Stimulated activated CD4-positive, alpha-beta T cell treated with anti-CD3 and anti-CD28 coated beads, Interleukin-15, amount 100 ng/mL, for 24 hours (primary cell): ENCODE results near the gene BPIFB2.
A peak's percentile ranks its signal among the peaks of the same experiment; 100 is the strongest.
"Not testable (repeated sequence)": the region's sequence is repeated elsewhere in the genome, so short reads cannot be mapped to it uniquely, and the experiment has no call there.

Experiments used
- DNase-seq: peaks from one replicate; pipeline ENCODE4 v3.0.0-alpha.2; 2020

The BPIFB2 gene

GRCh38 chr20:32970973-32971300 lies 36.6 kb upstream of the BPIFB2 start:
- peak; percentile 37 for DNase-seq

DNA sequence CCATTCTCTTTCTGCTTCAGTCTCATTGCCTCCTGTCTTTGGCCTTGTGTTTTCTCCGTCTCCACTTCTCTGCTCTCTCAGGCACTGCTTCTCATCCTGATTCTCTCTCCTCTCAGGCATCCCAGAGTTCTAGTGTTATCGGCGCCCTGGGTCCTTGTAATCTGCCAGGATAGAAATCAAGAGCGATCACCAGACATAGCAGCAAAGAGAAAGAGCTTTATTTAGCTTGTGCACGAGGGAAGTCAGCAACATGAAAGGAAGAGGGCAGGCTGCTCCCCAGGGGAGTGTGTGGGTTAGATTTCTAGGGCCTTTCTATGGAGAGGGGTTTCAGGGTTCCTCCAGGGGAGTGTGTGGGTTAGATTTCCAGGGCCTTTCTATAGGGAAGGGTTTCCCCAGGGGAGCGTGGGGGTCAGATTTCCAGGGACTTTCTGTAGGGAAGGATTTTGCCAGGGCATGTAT lies 35.8 kb upstream of the BPIFB2 start:
- peak; percentile 38 for DNase-seq

DNA sequence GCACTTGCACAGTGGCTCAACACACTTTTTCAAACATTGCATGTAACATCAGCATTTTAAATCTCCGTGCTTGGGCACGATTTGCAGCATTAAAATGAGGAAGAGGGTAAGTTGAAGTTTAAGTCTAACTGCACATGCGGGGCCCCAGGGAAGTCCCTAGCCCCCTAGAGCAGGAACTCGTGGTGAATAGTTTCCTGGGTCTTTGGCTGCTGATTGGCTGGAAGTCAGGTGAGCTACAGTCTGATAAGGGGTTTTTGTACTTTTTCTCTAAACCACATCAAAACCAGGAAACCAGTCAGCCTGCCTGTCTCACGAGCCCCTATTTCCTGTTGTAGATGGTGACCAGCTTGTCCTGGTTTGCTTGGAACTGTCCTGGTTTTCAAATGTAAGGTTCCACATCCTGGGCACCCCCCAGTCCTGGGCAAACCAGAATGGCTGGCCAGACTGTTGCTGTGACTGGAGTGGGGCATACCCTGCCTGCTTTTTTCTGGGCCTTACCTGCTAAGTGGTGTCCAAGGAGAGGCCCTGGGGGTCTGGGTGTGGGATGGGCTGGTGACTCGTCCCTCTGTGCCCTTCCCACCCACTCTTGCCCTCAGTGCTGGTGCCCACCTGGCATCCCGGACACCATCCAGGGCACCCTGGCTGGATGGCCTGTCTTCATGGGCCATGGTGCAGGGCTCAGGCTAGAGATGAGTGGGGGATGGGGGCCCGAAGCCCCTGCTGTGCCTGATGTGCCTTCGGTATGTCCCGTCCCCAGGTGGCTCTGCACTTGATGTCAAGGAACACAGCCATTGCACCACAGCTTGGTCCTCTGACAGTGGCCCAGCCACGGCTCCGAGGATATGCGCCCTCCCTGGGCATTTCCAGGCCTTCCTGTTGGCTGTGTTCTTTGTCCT lies 35.1 kb upstream of the BPIFB2 start:
- peak; percentile 85 for DNase-seq

DNA sequence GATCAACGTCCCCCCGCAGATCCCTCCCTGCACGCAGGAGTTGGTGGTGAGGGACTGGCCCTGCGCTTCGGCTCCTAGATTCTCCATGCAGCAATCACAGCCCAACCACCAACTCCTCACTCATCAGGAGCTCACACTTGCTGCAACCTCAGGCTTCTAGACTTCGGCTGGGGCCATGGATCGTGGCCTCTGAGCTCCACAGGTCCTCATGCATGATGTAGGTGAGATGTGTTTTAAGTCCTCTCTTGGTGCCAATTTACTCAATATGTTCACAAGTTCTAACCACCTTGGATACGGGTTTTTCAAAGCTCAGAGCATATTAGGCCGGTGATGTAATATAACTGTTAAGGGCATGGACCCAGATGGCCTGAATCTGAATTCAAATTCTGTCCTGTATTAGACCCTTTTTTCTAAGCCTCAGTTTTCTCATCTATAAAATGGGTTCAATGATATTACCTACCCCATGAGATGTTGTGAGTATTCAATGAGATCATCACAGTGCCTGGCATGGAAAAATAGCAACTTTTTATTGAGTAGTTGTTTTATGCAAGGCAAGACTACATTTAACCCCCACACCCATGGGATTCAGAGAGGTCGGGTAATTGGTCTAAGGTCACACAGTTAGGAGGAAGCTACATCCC lies 34.3 kb upstream of the BPIFB2 start:
- DNase-seq, result no peak

DNA sequence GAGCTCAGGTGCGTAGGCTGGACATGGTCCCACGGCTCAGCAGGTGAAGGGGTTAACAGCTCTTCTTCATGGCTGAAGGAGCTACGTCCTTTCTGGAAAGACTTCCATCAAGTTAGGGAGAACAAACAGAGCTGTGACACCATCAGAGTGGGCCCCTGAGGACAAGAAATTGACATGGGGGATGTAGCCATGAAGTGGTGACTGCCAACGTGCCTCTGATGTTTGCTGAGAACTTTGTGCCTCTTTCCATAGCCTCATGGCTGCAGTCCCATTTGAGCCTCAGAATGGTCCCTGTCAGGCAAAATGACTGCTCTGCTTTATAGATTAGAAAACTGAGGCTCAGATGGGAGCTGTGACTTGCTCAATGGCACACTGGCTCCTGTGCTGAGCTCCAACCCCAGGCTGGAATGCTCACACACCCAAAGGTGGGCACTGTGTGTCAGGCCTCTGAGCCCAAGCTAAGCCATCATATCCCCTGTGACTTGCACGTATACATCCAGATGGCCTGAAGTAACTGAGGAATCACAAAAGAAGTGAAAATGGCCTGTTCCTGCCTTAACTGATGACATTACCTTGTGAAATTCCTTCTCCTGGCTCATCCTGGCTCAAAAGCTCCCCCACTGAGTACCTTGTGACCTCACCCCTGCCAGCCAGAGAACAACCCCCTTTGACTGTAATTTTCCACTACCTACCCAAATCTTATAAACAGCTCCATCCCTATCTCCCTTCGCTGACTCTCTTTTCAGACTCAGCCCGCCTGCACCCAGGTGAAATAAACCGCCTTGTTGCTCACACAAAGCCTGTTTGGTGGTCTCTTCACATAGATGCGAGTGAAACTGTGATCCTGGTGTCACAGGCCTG lies 33.1 kb upstream of the BPIFB2 start:
- DNase-seq, result not testable (repeated sequence)

- DNase-seq, result not testable (repeated sequence)
Measured at GRCh38 chr20:32975121-32975520, 32.4 kb upstream of the BPIFB2 start.

DNA sequence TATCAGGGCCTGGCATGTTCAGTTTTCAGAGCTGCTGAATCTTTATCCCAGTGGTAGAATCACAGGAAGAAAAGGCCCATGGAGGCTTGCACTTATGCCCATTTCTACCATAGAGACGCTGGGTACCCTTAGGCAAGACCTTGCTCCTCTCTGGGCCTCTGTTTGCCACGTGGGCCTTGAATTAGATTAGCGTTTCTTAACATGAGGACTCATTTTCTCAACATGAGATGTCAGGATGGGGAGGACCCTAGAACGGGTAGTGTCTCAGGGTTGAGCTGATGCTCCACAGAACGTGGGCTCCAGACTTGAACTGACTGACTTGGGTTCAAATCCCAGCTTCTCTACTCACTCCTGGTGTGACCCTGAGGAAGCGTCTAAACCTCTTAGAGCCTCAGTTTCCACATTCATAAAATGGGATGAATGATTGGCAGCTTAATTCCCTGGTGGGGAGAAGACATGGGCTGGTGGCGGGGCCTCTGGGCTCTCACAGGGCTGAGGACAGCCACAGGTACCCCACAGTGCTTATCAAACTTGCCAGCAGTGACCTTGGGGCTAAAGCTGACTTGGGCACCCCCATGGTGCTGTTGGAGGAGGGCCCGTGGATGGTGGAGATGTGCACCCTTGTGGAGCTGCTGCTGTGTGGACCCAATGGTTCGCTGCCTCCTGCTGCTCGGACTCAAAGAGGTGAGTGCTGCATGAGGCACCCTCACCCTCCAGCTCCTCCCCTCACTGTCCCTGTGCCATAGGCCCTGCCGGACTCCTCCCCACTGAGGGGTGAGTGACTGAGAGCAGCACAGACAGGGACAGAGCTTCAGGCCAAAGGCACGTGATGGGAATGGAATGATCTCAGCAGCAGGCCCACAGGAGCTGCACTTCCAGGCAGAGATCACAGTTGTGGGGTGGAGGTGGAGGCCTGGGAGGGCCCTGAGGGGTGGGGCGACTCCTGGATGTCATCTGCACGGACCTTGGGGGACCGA lies 31.5 kb upstream of the BPIFB2 start:
- no peak for DNase-seq

DNA sequence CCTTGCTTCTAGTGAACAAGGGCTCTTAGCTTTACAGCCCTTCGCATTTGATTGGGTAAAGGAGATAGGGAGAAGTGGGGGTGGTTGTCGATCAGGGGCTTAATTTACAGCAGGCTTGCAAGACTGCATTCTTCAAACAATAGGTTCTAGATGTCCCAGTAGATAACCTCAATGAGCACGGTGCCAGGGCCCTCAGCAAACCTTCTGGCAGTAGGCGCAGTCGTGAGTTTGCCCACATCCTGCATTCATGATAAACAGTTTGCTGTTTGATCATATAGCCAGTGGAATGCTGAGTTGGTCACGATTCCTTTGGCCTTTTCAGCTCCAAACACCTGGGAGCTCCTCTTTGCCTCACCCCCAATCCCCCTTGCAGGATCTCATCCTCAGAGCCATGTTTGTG lies 30.8 kb upstream of the BPIFB2 start:
- DNase-seq, result no peak

GRCh38 chr20:32977281-32978008 lies 30.1 kb upstream of the BPIFB2 start:
- DNase-seq, result no peak

GRCh38 chr20:32978009-32978335 lies 29.5 kb upstream of the BPIFB2 start:
- no peak for DNase-seq

GRCh38 chr20:32979201-32979998 lies 28.1 kb upstream of the BPIFB2 start:
- DNase-seq, result no peak

DNA sequence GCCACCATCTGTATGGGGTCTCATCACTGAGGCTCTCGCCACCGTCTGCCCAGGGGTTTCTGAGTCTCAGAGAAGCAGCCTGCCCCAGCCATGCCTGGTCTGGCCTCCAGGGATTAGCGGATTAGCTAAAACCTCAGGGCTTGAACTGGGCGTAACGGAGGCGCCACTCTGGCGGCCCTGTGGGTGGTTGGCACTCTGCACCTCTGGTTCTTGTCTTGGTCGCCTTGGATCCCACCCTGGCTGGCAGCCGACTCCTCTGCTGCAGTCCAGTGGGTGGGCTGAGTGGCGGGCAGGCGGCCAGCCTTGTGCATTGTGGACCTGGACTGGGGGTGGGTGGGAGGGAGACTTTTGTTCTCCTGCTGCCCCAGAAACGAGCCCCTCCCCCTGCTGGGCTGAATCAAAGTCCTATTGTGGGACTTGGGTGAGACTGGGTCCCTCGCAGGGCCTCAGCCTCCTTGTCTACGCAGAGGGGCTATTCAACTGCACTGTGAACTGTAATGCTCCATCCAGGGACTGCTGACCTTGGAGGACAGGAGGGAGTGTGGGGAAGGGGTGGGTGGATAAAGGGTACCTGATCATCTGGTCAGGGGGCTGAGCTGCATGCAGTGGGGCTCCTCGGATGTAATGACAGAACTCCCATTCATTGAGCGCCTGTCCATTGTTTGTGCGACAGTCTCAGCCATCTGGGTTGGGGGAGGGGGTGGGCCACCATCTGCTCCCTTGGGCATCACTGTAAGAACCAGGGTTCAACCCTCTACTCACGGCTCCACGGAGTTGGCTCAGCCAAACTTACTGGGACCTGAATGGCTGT lies 27.2 kb upstream of the BPIFB2 start:
- DNase-seq, result no peak

GRCh38 chr20:32980990-32981389 lies 26.5 kb upstream of the BPIFB2 start:
- DNase-seq, result no peak

DNA sequence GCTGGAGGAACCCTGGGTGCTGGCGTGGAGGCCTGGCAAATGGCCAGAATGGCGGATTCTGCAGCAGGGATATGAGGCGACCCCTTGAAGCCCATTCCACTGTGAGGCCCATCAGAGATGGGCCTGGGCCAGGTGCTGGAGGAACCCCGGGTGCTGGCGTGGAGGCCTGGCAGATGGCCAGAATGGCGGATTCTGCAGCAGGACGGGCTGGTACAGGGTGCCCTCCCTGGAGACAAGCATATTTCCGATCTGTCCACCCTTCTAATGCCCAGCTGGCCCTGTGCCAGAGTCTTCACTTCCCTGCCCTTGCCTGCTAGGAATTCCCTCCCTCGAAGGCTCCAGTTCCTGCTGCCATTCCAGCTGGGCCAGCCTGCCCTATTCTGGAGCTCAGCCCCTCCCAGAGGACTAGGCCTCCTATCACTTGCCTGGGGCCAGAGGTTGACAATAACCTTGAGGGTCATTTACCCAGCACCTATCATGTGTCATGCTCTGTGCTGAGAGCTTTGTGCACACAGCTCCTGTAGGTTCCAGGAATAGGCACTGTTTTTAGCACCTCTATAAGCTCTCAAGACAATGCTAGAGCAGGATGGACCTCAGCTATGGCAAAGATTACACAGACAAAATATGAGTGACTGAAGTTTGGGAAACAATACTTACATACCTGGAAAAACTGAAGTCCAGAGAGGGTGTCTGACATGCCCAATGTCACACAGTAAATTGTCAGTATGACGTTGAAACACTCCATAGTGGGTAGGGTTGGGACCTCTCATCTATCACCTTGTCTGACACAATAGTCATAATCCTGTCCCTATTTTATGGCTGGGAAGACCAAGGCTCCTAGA lies 24.7 kb upstream of the BPIFB2 start:
- no peak for DNase-seq

DNA sequence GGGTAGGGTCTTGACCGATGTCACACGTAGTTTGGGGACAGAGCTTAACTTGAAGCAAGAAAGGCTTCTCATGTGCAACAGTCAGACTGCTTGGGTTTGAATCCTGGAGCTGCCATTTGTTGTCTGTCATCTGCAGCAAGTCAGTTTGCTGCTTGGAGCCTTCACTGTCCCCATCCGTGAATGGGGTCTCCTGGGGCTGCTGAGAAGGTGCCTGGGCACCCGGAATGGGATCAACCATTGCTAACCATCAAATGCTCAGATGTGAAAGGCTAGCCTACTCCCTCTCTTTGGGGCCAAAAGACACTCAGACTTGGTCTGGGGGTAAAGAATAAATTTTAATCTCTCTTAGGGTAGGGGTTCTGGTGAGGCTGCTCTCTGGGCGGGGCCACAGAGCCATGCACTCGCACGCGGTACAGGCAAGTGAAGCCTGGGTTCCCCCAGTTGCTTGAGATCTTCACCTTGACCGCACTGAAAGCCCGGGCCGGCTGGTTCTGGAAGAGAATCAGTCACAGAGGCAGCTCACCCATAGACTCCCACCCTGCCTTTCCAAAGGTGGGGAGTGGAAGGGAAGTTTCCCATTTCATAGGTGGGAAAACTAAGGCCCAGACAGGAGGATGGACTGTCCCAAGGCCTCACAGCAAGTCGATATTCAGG lies 23.9 kb upstream of the BPIFB2 start:
- DNase-seq, result no peak

DNA sequence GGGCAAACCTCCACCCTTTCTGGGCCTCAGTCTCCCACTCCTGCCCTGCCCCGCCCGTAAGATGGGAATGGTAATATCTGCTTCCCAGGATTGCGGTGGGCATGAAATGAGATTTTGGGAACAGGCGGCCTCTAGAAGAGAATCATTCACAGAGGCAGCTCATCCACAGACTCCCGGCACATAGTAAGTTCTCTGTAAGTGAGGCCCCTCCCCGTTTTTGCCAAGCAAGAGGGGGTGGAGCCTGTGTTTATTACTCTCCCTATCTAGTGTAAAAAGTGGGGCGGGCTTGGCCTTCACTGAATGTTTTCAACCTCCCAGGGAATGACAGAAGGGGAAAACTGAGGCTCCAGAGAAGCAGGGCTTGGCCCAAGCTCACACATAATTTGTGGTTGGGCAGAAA lies 23.3 kb upstream of the BPIFB2 start:
- no peak for DNase-seq

GRCh38 chr20:32984631-32985354 lies 22.7 kb upstream of the BPIFB2 start:
- no peak for DNase-seq

- no peak for DNase-seq
Measured at GRCh38 chr20:32985596-32985995, 21.9 kb upstream of the BPIFB2 start.
